ENCODE measurements around the gene NEK10.

Gene NEK10

GRCh38 chr3:27160779-27161287 is 208.3 kb downstream of the NEK10 start:
- DNase-seq = no peak

GRCh38 chr3:27160146-27160545 is 209.0 kb downstream of the NEK10 start:
- DNase-seq = no peak

GRCh38 chr3:27147215-27147614 is 222.0 kb downstream of the NEK10 start:
- no peak for DNase-seq

GRCh38 chr3:27146786-27147185 is 222.4 kb downstream of the NEK10 start:
- DNase-seq = no peak

- DNase-seq = no peak
These were observed 223.5 kb downstream of the NEK10 start for GRCh38 chr3:27145719-27146118.

GRCh38 chr3:27141668-27142067 is 227.5 kb downstream of the NEK10 start:
- DNase-seq = peak in 1 of 2 donors; percentile 2

- DNase-seq = no peak
These were observed 230.6 kb downstream of the NEK10 start for GRCh38 chr3:27138562-27138961.

- no peak for DNase-seq
These were observed 231.2 kb downstream of the NEK10 start for GRCh38 chr3:27138005-27138404.

- DNase-seq = peak; percentile 55
These were observed 234.9 kb downstream of the NEK10 start for GRCh38 chr3:27134171-27134796.

GRCh38 chr3:27133060-27133459 is 236.1 kb downstream of the NEK10 start:
- no peak for DNase-seq

GRCh38 chr3:27130796-27131195 is 238.4 kb downstream of the NEK10 start:
- DNase-seq = no peak

- DNase-seq = no peak
These were observed 241.3 kb downstream of the NEK10 start for GRCh38 chr3:27127879-27128278.

GRCh38 chr3:27127195-27127594 is 242.0 kb downstream of the NEK10 start:
- no peak for DNase-seq

- no peak for DNase-seq
These were observed 243.2 kb downstream of the NEK10 start for GRCh38 chr3:27125821-27126501.

- DNase-seq = no peak
These were observed 249.5 kb downstream of the NEK10 start for GRCh38 chr3:27119639-27120038.

GRCh38 chr3:27115352-27115751 is 253.8 kb downstream of the NEK10 start:
- DNase-seq = no peak

GRCh38 chr3:27114684-27115083 is 254.5 kb downstream of the NEK10 start:
- DNase-seq = no peak

GRCh38 chr3:27114129-27114528 is 255.1 kb downstream of the NEK10 start:
- DNase-seq = no peak

GRCh38 chr3:27110020-27110419 is 259.2 kb downstream of the NEK10 start:
- DNase-seq = no peak

GRCh38 chr3:27108322-27108721 is 260.9 kb downstream of the NEK10 start:
- DNase-seq = no peak

- no peak for DNase-seq
These were observed 263.3 kb downstream of the NEK10 start for GRCh38 chr3:27105904-27106303.

GRCh38 chr3:27097182-27097581 is 272.0 kb downstream of the NEK10 start:
- DNase-seq = no peak

GRCh38 chr3:27095553-27096222 is 273.5 kb downstream of the NEK10 start:
- DNase-seq = peak in 1 of 2 donors; percentile 5

GRCh38 chr3:27094721-27095120 is 274.5 kb downstream of the NEK10 start:
- peak in 1 of 2 donors; percentile 18 for DNase-seq
